ENCODE data around the gene CCL23. TPM values are rescaled to one million over a fixed set of nuclear protein-coding genes. Genes with fewer than 3 reads are reported as not detected.
"Not testable (repeated sequence)": the region's sequence is repeated elsewhere in the genome, so short reads cannot be mapped to it uniquely, and the experiment has no call there.

CCL23 gene
- total RNA-seq, 2 donors from 2014 or later, result not detected

- no peaks in the 10 kb centered on the region for H3K4me1 Mint-ChIP-seq
- H3K9me3 Mint-ChIP-seq, result no peaks in the 10 kb centered on the region
- ATAC-seq (replicated peaks), result no peak
- H3K4me3 Mint-ChIP-seq, result no peak overlapping the region
- H3K27me3 Mint-ChIP-seq, result peaks cover 46% of the 10 kb centered on the region
- H3K36me3 Mint-ChIP-seq (ENCODE audit: low read depth), result no peaks in the 10 kb centered on the region
- H3K27ac Mint-ChIP-seq, result no peak overlapping the region
These were observed 6.5 kb upstream of the CCL23 start for GRCh38 chr17:36024106-36024869.

DNA sequence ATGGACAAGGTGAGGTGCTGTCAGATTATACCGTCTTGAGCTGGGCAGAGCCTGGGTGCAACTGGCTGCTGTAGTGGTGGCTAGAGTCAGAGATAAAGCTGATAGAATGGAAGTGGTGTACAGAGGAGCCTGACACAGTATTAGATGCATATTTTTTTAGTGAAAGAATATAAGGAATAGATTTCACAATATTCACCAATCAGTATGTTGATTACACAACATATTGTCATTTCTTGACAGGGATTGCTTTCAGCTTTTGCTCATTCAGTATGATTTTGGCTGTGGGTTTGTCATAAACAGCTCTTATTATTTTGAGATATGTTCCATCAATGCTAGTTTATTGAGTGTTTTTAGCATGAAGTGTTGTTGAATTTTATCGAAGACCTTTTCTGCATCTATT lies 1.7 kb upstream of the CCL23 start:
- no peaks in the 10 kb centered on the region for H3K9me3 Mint-ChIP-seq
- no peaks in the 10 kb centered on the region for H3K4me1 Mint-ChIP-seq
- no peak for ATAC-seq (replicated peaks)
- H3K4me3 Mint-ChIP-seq, result no peak overlapping the region
- H3K27me3 Mint-ChIP-seq, result peaks cover 53% of the 10 kb centered on the region
- H3K27ac Mint-ChIP-seq, result no peak overlapping the region
- no peaks in the 10 kb centered on the region for H3K36me3 Mint-ChIP-seq (ENCODE audit: low read depth)

- H3K36me3 Mint-ChIP-seq (ENCODE audit: low read depth), result no peaks in the 10 kb centered on the region
- H3K4me1 Mint-ChIP-seq, result no peaks in the 10 kb centered on the region
- H3K27me3 Mint-ChIP-seq, result peaks cover 41% of the 10 kb centered on the region
- H3K9me3 Mint-ChIP-seq, result no peaks in the 10 kb centered on the region
- no peak overlapping the region for H3K4me3 Mint-ChIP-seq
- ATAC-seq (replicated peaks), result no peak
- no peak overlapping the region for H3K27ac Mint-ChIP-seq
These were observed 1.2 kb downstream of the CCL23 start for GRCh38 chr17:36016555-36016954.

DNA sequence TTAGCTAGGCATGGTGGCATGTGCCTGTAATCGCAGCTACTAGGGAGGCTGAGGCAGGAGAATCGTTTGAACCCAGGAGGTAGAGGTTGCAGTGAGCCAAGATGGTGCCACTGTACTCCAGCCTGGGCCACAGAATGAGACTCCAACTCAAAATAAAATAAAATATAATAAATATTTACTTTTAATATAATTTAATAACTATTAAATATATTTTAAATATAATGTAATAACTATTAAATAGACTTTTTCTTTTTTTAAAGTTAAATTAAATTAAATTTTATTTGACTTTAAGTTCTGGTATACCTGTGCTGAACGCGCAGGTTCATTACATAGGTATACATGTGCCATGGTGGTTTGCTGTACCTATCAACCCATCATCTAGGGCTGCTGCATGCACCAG lies 1.9 kb downstream of the CCL23 start:
- not testable (repeated sequence) for ATAC-seq (replicated peaks); H3K36me3 Mint-ChIP-seq (ENCODE audit: low read depth); H3K4me3 Mint-ChIP-seq; H3K9me3 Mint-ChIP-seq; H3K27ac Mint-ChIP-seq; H3K4me1 Mint-ChIP-seq
- peaks cover 35% of the 10 kb centered on the region for H3K27me3 Mint-ChIP-seq

DNA sequence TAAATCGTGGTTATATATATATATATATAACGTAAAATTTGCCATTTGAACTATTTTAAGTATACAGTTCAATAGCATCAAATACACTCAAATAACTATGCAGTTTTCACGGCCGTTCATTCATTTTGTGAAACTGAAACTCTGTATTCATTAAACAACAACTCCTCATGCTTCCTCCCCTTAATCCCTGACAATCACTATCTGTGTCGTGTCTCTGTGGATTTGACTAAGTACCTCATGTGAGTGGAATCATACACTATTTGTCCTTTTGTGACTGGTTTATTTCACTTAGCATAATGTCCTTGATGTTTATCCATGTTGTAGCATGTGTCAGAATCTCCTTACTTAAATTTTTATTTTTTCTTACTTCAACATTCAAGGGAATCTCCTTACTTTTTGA lies 2.8 kb downstream of the CCL23 start:
- Mint-ChIP-seq H3K9me3 (no peaks in the 10 kb centered on the region), H3K27ac (no peak overlapping the region), H3K27me3 (peaks cover 25% of the 10 kb centered on the region), H3K36me3 (ENCODE audit: low read depth) (no peaks in the 10 kb centered on the region), H3K4me1 (no peaks in the 10 kb centered on the region), H3K4me3 (no peak overlapping the region)
- no peak for ATAC-seq (replicated peaks)

- no peak overlapping the region for H3K27ac Mint-ChIP-seq
- no peaks in the 10 kb centered on the region for H3K4me1 Mint-ChIP-seq
- H3K36me3 Mint-ChIP-seq (ENCODE audit: low read depth), result no peaks in the 10 kb centered on the region
- no peak for ATAC-seq (replicated peaks)
- no peak overlapping the region for H3K4me3 Mint-ChIP-seq
- H3K9me3 Mint-ChIP-seq, result no peaks in the 10 kb centered on the region
- H3K27me3 Mint-ChIP-seq, result peaks cover 3% of the 10 kb centered on the region
These were observed 6.6 kb downstream of the CCL23 start for GRCh38 chr17:36011201-36011600.

- ATAC-seq (replicated peaks), result no peak
- Mint-ChIP-seq H3K27me3 (peaks cover 1% of the 10 kb centered on the region), H3K4me3 (no peak overlapping the region), H3K9me3 (no peaks in the 10 kb centered on the region), H3K36me3 (ENCODE audit: low read depth) (no peaks in the 10 kb centered on the region), H3K27ac (no peak overlapping the region), H3K4me1 (no peaks in the 10 kb centered on the region)
These were observed 8.6 kb downstream of the CCL23 start for GRCh38 chr17:36008998-36009665.

DNA sequence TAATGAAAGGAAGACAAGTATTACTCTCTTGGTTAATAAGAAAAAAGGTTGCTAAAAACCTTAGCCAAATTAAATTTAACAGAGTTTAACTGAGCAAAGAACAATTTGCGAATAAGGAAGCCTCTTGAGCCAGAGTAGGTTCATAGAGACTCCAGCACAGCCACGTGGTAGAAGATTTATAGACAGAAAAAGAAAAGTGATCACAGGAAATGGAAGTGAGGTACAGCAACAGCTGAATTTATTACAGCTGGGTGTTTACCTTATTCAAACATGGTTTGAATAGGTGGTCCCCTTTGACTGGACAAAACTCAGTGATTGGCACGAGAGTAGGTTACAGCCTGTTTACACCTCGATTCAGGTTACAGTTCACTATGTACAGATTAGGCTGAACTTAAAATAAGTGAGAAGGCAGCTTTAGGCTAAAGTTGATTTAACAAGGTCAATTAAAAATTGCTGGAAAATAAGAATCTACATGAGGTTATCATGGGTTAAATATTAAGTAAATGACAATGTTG lies 13.1 kb downstream of the CCL23 start:
- no peaks in the 10 kb centered on the region for H3K9me3 Mint-ChIP-seq
- no peak for ATAC-seq (replicated peaks)
- no peaks in the 10 kb centered on the region for H3K36me3 Mint-ChIP-seq (ENCODE audit: low read depth)
- no peaks in the 10 kb centered on the region for H3K4me1 Mint-ChIP-seq
- H3K4me3 Mint-ChIP-seq, result no peak overlapping the region
- H3K27ac Mint-ChIP-seq, result no peak overlapping the region
- H3K27me3 Mint-ChIP-seq, result peaks cover 6% of the 10 kb centered on the region

- Mint-ChIP-seq H3K27me3 (peaks cover 12% of the 10 kb centered on the region), H3K27ac (no peak overlapping the region), H3K4me3 (no peak overlapping the region), H3K9me3 (no peaks in the 10 kb centered on the region), H3K4me1 (no peaks in the 10 kb centered on the region), H3K36me3 (ENCODE audit: low read depth) (no peaks in the 10 kb centered on the region)
- no peak for ATAC-seq (replicated peaks)
These were observed 15.1 kb downstream of the CCL23 start for GRCh38 chr17:36002631-36003030.

- Mint-ChIP-seq H3K36me3 (ENCODE audit: low read depth) (no peaks in the 10 kb centered on the region), H3K27ac (no peak overlapping the region), H3K4me1 (no peaks in the 10 kb centered on the region), H3K9me3 (no peaks in the 10 kb centered on the region), H3K4me3 (no peak overlapping the region), H3K27me3 (peaks cover 16% of the 10 kb centered on the region)
- no peak for ATAC-seq (replicated peaks)
These were observed 15.7 kb downstream of the CCL23 start for GRCh38 chr17:36001862-36002603.

- ATAC-seq (replicated peaks), result no peak
- H3K9me3 Mint-ChIP-seq, result no peaks in the 10 kb centered on the region
- no peaks in the 10 kb centered on the region for H3K4me1 Mint-ChIP-seq
- no peaks in the 10 kb centered on the region for H3K36me3 Mint-ChIP-seq (ENCODE audit: low read depth)
- H3K4me3 Mint-ChIP-seq, result no peak within 1 kb of the TSS
- no peak within 1 kb of the TSS for H3K27ac Mint-ChIP-seq
- peaks cover 21% of the 10 kb centered on the region for H3K27me3 Mint-ChIP-seq
These were observed 16.5 kb downstream of the CCL23 start, which contains the start of gene CCL15 for GRCh38 chr17:36001110-36001771. Gene CCL15, minus strand, starts transcription at chr17:36001553. Its CDS starts 61 bp downstream, at chr17:36001492.

- Mint-ChIP-seq H3K27me3 (peaks cover 21% of the 10 kb centered on the region), H3K4me3 (no peak overlapping the region), H3K9me3 (no peaks in the 10 kb centered on the region), H3K36me3 (ENCODE audit: low read depth) (no peaks in the 10 kb centered on the region), H3K4me1 (no peaks in the 10 kb centered on the region), H3K27ac (no peak overlapping the region)
- ATAC-seq (replicated peaks), result no peak
These were observed 17.1 kb downstream of the CCL23 start for GRCh38 chr17:36000732-36001109.

DNA sequence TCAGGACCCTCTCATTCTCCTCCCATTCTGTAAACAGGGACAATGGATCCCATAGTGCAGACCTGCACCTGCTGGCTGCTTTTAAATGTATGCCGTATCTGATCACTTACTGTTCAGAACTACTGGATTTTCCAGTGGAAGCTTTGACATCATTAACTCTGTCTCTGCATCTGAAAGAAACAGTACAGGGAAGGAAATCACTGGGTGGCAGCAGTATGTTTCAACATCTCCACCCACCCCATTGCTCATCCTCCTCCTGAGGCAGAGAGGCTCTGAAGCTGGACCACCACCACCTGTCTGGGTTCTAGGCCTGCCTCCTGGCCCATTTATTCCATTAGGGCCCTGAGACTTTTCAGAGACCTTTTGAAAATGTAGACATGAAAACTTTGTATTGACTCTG lies 19.0 kb downstream of the CCL23 start:
- no peaks in the 10 kb centered on the region for H3K9me3 Mint-ChIP-seq
- no peaks in the 10 kb centered on the region for H3K4me1 Mint-ChIP-seq
- H3K27ac Mint-ChIP-seq, result no peak overlapping the region
- H3K36me3 Mint-ChIP-seq (ENCODE audit: low read depth), result no peaks in the 10 kb centered on the region
- H3K27me3 Mint-ChIP-seq, result peaks cover 25% of the 10 kb centered on the region
- no peak overlapping the region for H3K4me3 Mint-ChIP-seq
- no peak for ATAC-seq (replicated peaks)

DNA sequence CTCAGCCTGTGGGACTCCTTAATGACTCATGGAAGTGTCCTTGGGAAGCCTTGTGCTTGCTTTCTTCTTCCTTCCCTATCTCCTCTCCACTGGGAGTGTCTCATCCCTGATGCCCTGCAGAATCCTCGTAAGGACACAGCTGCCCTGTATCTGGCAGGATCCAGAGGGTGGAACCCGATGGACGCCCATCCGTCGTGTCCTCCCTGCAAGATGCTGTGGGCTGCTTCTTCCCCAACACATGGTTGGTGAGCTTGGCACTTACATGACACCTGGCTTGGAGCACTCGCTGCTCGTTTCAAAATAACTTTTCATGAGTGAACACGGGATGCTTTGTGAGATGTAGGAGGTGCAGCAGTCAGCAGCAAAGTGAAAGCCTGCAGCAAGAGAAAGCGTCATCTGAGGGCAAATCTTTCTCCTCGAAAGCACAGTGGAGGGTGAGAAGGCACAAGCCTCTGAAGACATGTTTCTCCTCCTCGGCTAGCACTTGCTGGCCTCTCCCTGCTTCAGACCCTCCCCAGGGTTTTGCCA lies 19.7 kb downstream of the CCL23 start:
- no peak overlapping the region for H3K27ac Mint-ChIP-seq
- no peak overlapping the region for H3K4me3 Mint-ChIP-seq
- H3K4me1 Mint-ChIP-seq, result no peaks in the 10 kb centered on the region
- ATAC-seq (replicated peaks), result no peak
- H3K27me3 Mint-ChIP-seq, result peaks cover 25% of the 10 kb centered on the region
- H3K36me3 Mint-ChIP-seq (ENCODE audit: low read depth), result no peaks in the 10 kb centered on the region
- no peaks in the 10 kb centered on the region for H3K9me3 Mint-ChIP-seq

All from activated T-helper 17 cell treated with anti-CD3 and anti-CD28 coated beads, Interleukin-2, amount 50 U/mL, for 72 hours (primary cell).